Measurements from ENCODE around the gene XRCC1.

Gene XRCC1

DNA sequence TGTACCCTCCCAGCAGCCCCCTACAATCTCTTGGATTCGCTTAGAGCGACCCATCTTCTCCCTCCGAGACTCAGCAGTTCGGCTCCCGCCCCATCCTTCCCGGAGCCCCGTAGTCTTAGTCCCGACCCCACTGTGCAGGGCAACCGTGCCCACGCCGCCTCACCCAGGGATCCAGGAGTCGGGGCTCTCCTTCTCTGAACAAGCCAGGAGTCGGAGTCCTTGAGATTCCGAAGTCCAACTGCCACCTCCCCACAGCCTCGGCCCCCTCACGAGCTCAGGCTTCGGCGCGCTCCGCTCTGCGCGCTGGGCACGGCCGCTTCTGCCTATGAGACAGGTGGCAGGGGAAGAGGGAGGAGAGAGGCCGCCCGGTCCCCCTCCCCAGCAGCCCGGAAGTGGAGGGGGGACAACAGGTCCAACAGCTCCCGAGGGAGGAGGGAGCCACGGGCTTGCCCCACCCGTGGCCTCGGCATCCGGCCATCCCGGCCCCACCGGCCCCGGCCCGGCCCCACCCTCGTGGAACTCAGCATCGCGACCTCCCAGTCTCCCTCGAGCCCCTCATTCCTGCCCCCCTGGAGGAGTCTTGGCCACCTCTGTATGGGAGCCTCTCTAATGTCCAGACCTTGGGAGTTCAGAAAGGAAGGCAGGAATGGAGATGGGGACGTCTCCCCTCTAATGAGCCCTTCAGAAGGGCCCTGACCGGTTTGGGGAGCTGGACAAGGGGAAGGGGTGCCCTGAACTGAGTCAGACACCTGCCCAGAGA, 70.7 kb downstream of the XRCC1 start, which contains the start of gene PHLDB3:
Gene PHLDB3 (minus strand): TSS at position 321 of the 760 bp plus-strand sequence. CDS start 628 bp downstream, outside the sequence.
- Histone ChIP-seq H3K9me3 (no peaks in the 10 kb centered on the region), H3K4me3 (peak within 1 kb of the TSS; percentile 88 to 91), H3K36me3 (peaks cover 0 to 20% (median 15%) of the 10 kb centered on the region in 3 donors), H3K4me1 (peaks cover 0 to 20% (median 14%) of the 10 kb centered on the region in 4 donors), H3K27me3 (no peaks in the 10 kb centered on the region), H3K27ac (peak within 1 kb of the TSS; percentile 95 to 99)
- intact Hi-C loops (cut with DNase I; ENCODE audit: low total_unique reads), result loop anchor here (5.0 kb wide), 1 partner anchor 42 kb away; no protein-coding TSS in a partner anchor
- DNase-seq, result peak in 1 of 2 donors; percentile 75
- TF ChIP-seq, protein P1, sequence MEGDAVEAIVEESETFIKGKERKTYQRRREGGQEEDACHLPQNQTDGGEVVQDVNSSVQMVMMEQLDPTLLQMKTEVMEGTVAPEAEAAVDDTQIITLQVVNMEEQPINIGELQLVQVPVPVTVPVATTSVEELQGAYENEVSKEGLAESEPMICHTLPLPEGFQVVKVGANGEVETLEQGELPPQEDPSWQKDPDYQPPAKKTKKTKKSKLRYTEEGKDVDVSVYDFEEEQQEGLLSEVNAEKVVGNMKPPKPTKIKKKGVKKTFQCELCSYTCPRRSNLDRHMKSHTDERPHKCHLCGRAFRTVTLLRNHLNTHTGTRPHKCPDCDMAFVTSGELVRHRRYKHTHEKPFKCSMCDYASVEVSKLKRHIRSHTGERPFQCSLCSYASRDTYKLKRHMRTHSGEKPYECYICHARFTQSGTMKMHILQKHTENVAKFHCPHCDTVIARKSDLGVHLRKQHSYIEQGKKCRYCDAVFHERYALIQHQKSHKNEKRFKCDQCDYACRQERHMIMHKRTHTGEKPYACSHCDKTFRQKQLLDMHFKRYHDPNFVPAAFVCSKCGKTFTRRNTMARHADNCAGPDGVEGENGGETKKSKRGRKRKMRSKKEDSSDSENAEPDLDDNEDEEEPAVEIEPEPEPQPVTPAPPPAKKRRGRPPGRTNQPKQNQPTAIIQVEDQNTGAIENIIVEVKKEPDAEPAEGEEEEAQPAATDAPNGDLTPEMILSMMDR (IDR thresholded peaks at IDR 0.05), result no peak

DNA sequence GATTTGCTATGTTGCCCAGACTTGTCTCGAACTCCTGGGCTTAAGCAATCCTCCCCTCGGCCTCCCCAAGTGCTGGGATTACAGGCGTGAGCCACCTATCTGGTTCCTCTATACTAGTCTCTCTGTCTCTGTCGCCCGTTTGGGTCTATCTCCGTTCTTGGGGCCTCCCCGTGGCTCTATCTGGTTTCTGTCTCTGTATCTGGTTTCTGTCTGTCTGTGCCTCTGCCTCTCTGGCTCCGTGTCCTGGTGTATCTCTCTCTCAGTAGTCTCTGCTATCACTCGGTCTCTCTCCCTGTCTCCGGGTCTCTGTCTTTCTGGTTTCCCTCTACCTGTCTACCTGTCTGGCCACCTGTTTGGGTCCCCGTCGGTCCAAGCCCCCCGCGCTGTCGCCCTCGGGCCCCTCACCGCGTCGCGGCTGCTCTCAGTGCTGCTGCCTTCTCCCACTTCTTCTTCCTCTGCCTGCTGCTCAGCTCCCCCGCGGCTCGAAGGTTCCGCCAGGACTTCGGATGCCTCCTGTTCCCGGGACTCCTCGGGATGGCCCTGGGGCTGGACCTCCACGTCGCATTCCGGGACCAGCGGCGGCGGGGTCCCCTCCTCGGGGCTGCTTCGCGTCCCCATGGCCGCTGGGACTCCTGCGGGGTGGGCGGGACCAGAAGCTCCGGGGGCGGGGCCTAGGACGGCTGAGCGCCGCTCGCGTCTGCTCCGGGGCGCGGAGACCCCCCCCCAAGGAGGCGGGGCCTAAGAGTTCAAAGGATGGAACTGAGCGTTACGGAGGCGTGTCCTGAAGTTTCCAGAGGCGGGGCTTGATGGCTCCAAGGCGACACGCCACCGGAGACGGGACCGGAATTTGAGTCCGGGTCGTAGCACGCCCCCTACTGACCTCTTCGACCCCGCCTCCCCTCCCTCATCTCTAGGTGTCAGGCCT, 71.6 kb downstream of the XRCC1 start:
- H3K9me3 ChIP-seq, result no peaks in the 10 kb centered on the region
- H3K4me3 ChIP-seq, result peak overlapping the region; percentile 88 to 91
- H3K27me3 ChIP-seq, result no peaks in the 10 kb centered on the region
- DNase-seq, result peak; percentile 98
- peaks cover 0 to 19% (median 9%) of the 10 kb centered on the region in 3 donors for H3K36me3 ChIP-seq
- peaks cover 0 to 20% (median 14%) of the 10 kb centered on the region in 4 donors for H3K4me1 ChIP-seq
- intact Hi-C loops (cut with DNase I; ENCODE audit: low total_unique reads), result loop anchor here (5.0 kb wide), 1 partner anchor 41 kb away; no protein-coding TSS in a partner anchor
- H3K27ac ChIP-seq, result peak overlapping the region; percentile 95 to 99
- TF ChIP-seq, protein P1 (IDR thresholded peaks at IDR 0.05), result no peak

DNA sequence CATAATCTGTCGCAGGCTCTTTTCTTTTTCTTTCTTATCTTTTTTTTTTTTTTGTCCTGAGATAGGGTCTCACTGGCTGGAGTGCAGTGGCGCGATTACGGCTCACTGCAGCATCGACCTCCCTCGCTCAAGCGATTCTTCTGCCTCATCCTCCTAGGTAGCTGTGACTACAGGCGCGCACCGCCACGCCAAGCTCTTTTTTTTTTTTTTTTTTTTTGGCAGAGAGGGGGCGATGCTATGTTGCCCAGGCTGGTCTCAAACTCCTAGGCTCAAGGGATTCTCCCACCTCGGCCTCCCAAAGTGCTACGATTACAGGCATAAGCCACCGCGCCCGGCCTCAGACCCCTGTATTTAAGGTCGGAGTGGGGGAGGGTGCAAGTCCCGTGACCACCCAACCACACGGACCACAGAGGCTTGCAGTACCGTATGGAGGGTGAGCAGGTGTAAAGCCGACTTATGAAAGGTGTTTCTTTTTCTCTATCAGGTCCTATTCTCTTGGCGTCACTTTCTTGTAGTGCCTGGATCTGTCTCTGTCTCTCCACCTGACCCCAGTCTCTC, 72.8 kb downstream of the XRCC1 start:
- H3K36me3 ChIP-seq, result peaks cover 0 to 15% (median 0%) of the 10 kb centered on the region in 3 donors
- no peak overlapping the region for H3K27ac ChIP-seq
- H3K27me3 ChIP-seq, result no peaks in the 10 kb centered on the region
- H3K4me1 ChIP-seq, result peaks cover 0 to 20% (median 14%) of the 10 kb centered on the region in 4 donors
- TF ChIP-seq, protein P1 (IDR thresholded peaks at IDR 0.05), result no peak
- intact Hi-C loops (cut with DNase I; ENCODE audit: low total_unique reads), result loop anchor here (5.0 kb wide), 1 partner anchor 40 kb away; no protein-coding TSS in a partner anchor
- H3K9me3 ChIP-seq, result no peaks in the 10 kb centered on the region
- no peak for DNase-seq
- H3K4me3 ChIP-seq, result no peak overlapping the region

DNA sequence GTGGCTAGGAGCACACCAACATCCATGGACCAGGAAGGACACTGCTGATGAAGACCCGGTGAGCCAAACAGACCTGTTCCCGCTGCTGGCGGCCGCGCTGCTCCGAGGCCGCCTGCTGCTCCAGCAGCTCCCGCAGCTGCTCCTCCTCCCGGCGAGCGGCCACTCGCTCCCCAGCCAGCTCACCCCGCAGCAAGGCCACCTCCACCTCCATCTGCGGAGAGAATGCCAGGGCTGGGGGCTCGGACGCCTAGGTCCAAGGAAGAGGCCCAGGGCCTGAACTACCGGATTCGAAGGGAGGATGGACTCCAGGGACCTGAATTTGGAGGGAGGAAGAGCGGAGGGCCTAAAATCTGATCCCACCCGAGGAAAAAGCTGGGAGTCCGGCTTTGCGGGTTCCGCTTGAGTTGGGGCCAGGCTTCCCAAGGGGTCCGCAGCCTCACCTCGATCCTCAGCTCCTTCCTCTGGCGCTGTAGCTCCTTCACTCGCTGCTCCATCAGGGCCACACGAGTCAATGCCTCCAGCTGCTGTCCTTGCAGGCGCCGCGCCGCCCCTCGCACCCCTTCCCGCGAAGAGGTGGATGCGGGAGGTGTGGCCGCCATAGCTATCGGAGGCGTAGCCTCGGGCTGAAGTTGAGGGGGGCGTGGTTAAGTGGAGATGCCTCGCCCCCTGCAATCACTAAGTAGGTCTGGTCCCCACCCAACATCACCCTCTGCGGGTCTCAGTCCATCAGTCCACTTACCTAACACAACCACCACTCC, 73.5 kb downstream of the XRCC1 start:
- Histone ChIP-seq H3K36me3 (peaks cover 0 to 22% (median 3%) of the 10 kb centered on the region in 3 donors), H3K27ac (no peak overlapping the region), H3K27me3 (no peaks in the 10 kb centered on the region), H3K4me3 (no peak overlapping the region), H3K9me3 (no peaks in the 10 kb centered on the region), H3K4me1 (peaks cover 0 to 20% (median 14%) of the 10 kb centered on the region in 4 donors)
- intact Hi-C loops (cut with DNase I; ENCODE audit: low total_unique reads), result loop anchor here (5.0 kb wide), 1 partner anchor 40 kb away; no protein-coding TSS in a partner anchor
- TF ChIP-seq, protein P1 (IDR thresholded peaks at IDR 0.05), result no peak
- DNase-seq, result no peak
